ENCODE results near the gene SETBP1.

The SETBP1 gene

GRCh38 chr18:44862112-44862511, 181.4 kb downstream of the SETBP1 start:
- Histone ChIP-seq H3K4me3 (ENCODE audit: low read depth, low read length) (no peak overlapping the region), H3K27ac (no peak overlapping the region), H3K9me3 (ENCODE audit: control insufficient read depth, low read length) (no peaks in the 10 kb centered on the region), H3K9ac (no peak overlapping the region), H3K4me2 (ENCODE audit: low read length) (no peak overlapping the region), H3K79me2 (peaks cover 7% of the 10 kb centered on the region), H3K27me3 (ENCODE audit: control insufficient read depth, insufficient read depth, low read length) (no peaks in the 10 kb centered on the region), H3K4me1 (no peaks in the 10 kb centered on the region), H3K36me3 (ENCODE audit: control insufficient read depth, insufficient read depth, low read length) (no peaks in the 10 kb centered on the region), H2AFZ (no peak overlapping the region)
- no peak for TF ChIP-seq CTCF (IDR thresholded peaks at IDR 0.05)

- Histone ChIP-seq H3K27me3 (ENCODE audit: control insufficient read depth, insufficient read depth, low read length) (no peaks in the 10 kb centered on the region), H3K4me2 (ENCODE audit: low read length) (no peak overlapping the region), H3K4me3 (ENCODE audit: low read depth, low read length) (no peak overlapping the region), H3K36me3 (ENCODE audit: control insufficient read depth, insufficient read depth, low read length) (no peaks in the 10 kb centered on the region), H2AFZ (no peak overlapping the region), H3K4me1 (no peaks in the 10 kb centered on the region), H3K9me3 (ENCODE audit: control insufficient read depth, low read length) (no peaks in the 10 kb centered on the region), H3K27ac (no peak overlapping the region), H3K9ac (no peak overlapping the region), H3K79me2 (peaks cover 2% of the 10 kb centered on the region)
- no peak for TF ChIP-seq CTCF (IDR thresholded peaks at IDR 0.05)
Measured at GRCh38 chr18:44866103-44866502, 185.4 kb downstream of the SETBP1 start.

- TF ChIP-seq CTCF (IDR thresholded peaks at IDR 0.05), result no peak
- H3K27me3 ChIP-seq (ENCODE audit: control insufficient read depth, insufficient read depth, low read length), result no peaks in the 10 kb centered on the region
Measured at GRCh38 chr18:44869533-44869932, 188.8 kb downstream of the SETBP1 start.

GRCh38 chr18:44870631-44871502, 190.2 kb downstream of the SETBP1 start:
- no peaks in the 10 kb centered on the region for H3K4me1 ChIP-seq
- no peak overlapping the region for H3K9ac ChIP-seq
- H3K4me3 ChIP-seq (ENCODE audit: low read depth, low read length), result no peak overlapping the region
- no peak for TF ChIP-seq CTCF (IDR thresholded peaks at IDR 0.05)
- H2AFZ ChIP-seq, result no peak overlapping the region
- H3K79me2 ChIP-seq, result no peaks in the 10 kb centered on the region
- no peak overlapping the region for H3K4me2 ChIP-seq (ENCODE audit: low read length)
- no peaks in the 10 kb centered on the region for H3K36me3 ChIP-seq (ENCODE audit: control insufficient read depth, insufficient read depth, low read length)
- H3K27me3 ChIP-seq (ENCODE audit: control insufficient read depth, insufficient read depth, low read length), result no peaks in the 10 kb centered on the region
- H3K27ac ChIP-seq, result no peak overlapping the region
- H3K9me3 ChIP-seq (ENCODE audit: control insufficient read depth, low read length), result no peaks in the 10 kb centered on the region

More at GRCh38 chr18:44869533-44869932, 188.8 kb downstream of the SETBP1 start:
- Histone ChIP-seq H3K36me3 (ENCODE audit: control insufficient read depth, insufficient read depth, low read length) (no peaks in the 10 kb centered on the region), H3K9ac (no peak overlapping the region), H3K4me3 (ENCODE audit: low read depth, low read length) (no peak overlapping the region), H3K4me2 (ENCODE audit: low read length) (no peak overlapping the region), H3K79me2 (peaks cover 2% of the 10 kb centered on the region), H3K9me3 (ENCODE audit: control insufficient read depth, low read length) (no peaks in the 10 kb centered on the region), H3K4me1 (no peaks in the 10 kb centered on the region), H3K27ac (no peak overlapping the region), H2AFZ (no peak overlapping the region)

GRCh38 chr18:44871771-44872170, 191.1 kb downstream of the SETBP1 start:
- no peak overlapping the region for H3K27ac ChIP-seq
- no peak for TF ChIP-seq CTCF (IDR thresholded peaks at IDR 0.05)
- H3K36me3 ChIP-seq (ENCODE audit: control insufficient read depth, insufficient read depth, low read length), result no peaks in the 10 kb centered on the region
- H3K4me2 ChIP-seq (ENCODE audit: low read length), result no peak overlapping the region
- no peak overlapping the region for H2AFZ ChIP-seq
- H3K27me3 ChIP-seq (ENCODE audit: control insufficient read depth, insufficient read depth, low read length), result no peaks in the 10 kb centered on the region
- H3K9ac ChIP-seq, result no peak overlapping the region
- H3K79me2 ChIP-seq, result no peaks in the 10 kb centered on the region
- H3K9me3 ChIP-seq (ENCODE audit: control insufficient read depth, low read length), result no peaks in the 10 kb centered on the region
- no peaks in the 10 kb centered on the region for H3K4me1 ChIP-seq
- no peak overlapping the region for H3K4me3 ChIP-seq (ENCODE audit: low read depth, low read length)

Measured in parathyroid adenoma (tissue), 2 donors.